ENCODE results near the gene TXNDC2. TPM values are rescaled to one million over a fixed set of nuclear protein-coding genes. Genes with fewer than 3 reads are reported as not detected.

Gene TXNDC2
- total RNA-seq, 1 experiment from 2014 or later = not detected

DNA sequence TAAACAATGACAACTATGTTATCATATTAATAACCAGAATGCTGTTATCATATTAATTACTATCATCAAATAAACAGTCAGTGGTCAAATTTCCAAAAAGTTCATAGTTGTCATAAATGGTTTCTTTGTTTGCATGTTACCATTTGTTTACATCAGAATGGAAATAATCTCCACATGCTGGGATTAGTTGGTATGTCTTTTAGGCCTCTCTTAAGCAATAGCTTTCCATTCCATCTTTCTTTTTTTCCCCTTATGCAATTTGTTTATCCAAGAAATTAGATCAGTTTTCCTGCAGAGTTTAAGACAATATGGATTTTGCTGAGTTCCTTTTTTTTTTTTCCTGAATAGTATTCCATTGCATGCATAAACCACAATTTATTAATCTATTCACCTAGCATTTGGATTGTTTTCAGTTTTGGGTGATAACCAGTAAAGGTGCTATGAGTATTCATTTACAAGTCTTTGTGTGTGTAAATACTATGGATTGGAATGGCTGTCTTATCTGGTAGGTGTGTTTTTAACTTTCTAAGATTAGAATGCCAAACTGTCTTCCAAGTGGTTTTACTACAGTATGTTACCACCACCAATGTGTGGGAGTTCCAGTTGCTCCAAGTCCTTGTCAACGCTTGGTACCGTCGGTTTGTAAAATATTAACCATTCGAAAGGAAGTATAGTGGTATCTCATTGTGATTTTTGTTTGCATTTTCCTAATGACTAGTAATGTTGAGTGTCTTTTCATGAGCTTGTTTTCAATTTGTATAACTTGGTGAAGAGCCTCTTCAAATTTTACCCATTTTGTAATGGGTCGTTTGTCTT lies 33.3 kb upstream of the TXNDC2 start:
- ChIA-PET CTCF (no interaction called here), POLR2A (interaction anchor here (0.7 kb wide), 1 partner anchor 17 kb away, joined by 3 read pairs; no protein-coding TSS in a partner anchor)
- BruUV-seq (replicated peaks) = no TSS peak
- TF ChIP-seq, protein P1, sequence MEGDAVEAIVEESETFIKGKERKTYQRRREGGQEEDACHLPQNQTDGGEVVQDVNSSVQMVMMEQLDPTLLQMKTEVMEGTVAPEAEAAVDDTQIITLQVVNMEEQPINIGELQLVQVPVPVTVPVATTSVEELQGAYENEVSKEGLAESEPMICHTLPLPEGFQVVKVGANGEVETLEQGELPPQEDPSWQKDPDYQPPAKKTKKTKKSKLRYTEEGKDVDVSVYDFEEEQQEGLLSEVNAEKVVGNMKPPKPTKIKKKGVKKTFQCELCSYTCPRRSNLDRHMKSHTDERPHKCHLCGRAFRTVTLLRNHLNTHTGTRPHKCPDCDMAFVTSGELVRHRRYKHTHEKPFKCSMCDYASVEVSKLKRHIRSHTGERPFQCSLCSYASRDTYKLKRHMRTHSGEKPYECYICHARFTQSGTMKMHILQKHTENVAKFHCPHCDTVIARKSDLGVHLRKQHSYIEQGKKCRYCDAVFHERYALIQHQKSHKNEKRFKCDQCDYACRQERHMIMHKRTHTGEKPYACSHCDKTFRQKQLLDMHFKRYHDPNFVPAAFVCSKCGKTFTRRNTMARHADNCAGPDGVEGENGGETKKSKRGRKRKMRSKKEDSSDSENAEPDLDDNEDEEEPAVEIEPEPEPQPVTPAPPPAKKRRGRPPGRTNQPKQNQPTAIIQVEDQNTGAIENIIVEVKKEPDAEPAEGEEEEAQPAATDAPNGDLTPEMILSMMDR (IDR thresholded peaks at IDR 0.05; ENCODE audit: insufficient read depth in 1 of 2, low read depth in 1 of 2, low read length in 1 of 2, severe bottlenecking in 1 of 2, unreplicated experiment in 1 of 2) = no peak
- Mint-ChIP-seq H3K27me3 (ENCODE audit: insufficient read depth, unreplicated experiment) (no peaks in the 10 kb centered on the region), H3K27ac (ENCODE audit: unreplicated experiment) (no peak overlapping the region), H3K4me1 (ENCODE audit: low read depth, unreplicated experiment) (peaks cover 10% of the 10 kb centered on the region), H3K4me3 (ENCODE audit: unreplicated experiment) (no peak overlapping the region), H3K9me3 (ENCODE audit: unreplicated experiment) (no peaks in the 10 kb centered on the region), H3K36me3 (ENCODE audit: insufficient read depth, unreplicated experiment) (peaks cover 7% of the 10 kb centered on the region)
- DNase-seq = no peak
- Histone ChIP-seq H3K9me3 (peaks cover 5% of the 10 kb centered on the region; the same call in 1 of the 2 replicates), H3K4me3 (ENCODE audit: low read depth, low read length) (no peak overlapping the region), H3K4me1 (no peaks in the 10 kb centered on the region), H3K27me3 (replicated peaks; ENCODE audit: control insufficient read depth, insufficient read depth, low read length) (no peaks in the 10 kb centered on the region), H3K36me3 (ENCODE audit: control insufficient read depth, insufficient read depth, low read length) (no peaks in the 10 kb centered on the region)
- intact Hi-C loops (cut with micrococcal nuclease; ENCODE audit: unreplicated experiment) = no loop called here

DNA sequence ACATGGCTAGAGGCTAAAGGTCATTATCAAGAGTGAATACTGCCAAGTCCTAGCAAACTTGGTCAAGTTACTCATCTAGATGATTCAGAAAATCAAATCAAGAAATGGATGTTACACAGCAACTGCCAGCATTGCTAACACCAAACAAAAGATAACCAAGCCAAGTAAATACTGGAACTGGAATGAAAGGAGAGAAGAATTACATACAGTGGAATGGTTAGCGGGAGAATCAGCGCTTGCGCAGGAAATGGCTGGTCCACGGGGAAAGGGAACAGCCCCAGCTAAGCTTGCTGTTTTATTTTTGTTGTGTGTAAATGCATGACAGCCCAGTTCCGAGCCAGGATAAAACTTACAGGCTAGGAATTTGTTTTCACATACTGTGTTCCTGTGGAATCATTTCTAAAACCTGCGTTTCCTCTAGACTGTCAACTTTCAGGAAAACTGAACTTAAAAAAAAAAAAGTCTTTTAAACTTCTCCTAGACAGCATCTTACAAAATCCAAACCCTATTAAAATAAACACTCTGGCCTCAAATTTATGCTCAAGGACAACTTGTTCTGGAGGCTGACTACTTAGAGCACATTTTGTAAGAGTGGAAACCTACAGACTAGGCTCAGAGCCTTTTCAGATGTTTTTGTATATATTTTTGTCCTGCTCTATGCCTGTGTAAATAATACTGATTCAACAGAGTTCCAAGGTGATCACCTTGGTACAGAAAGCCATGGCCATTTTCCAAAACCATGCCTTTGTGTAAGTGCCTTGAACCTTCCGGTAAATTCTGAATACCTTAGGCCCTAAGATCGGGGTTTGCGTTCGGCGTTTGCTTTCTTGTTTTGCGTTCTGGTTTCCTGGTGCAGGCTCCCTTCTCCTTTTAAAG lies 30.7 kb upstream of the TXNDC2 start:
- TF ChIP-seq, protein P1 (IDR thresholded peaks at IDR 0.05; ENCODE audit: insufficient read depth in 1 of 2, low read depth in 1 of 2, low read length in 1 of 2, severe bottlenecking in 1 of 2, unreplicated experiment in 1 of 2) = no peak
- Mint-ChIP-seq H3K27ac (ENCODE audit: unreplicated experiment) (no peak overlapping the region), H3K36me3 (ENCODE audit: insufficient read depth, unreplicated experiment) (no peaks in the 10 kb centered on the region), H3K9me3 (ENCODE audit: unreplicated experiment) (no peaks in the 10 kb centered on the region), H3K27me3 (ENCODE audit: insufficient read depth, unreplicated experiment) (no peaks in the 10 kb centered on the region), H3K4me1 (ENCODE audit: low read depth, unreplicated experiment) (peaks cover 1% of the 10 kb centered on the region), H3K4me3 (ENCODE audit: unreplicated experiment) (no peak overlapping the region)
- no peaks in the 10 kb centered on the region for H3K36me3 ChIP-seq (ENCODE audit: control insufficient read depth, insufficient read depth, low read length)
- H3K4me1 ChIP-seq = no peaks in the 10 kb centered on the region
- no peaks in the 10 kb centered on the region for H3K27me3 ChIP-seq (replicated peaks; ENCODE audit: control insufficient read depth, insufficient read depth, low read length)
- intact Hi-C loops (cut with micrococcal nuclease; ENCODE audit: unreplicated experiment) = no loop called here
- H3K4me3 ChIP-seq (ENCODE audit: low read depth, low read length) = no peak overlapping the region
- H3K9me3 ChIP-seq = peaks cover 5% of the 10 kb centered on the region; the same call in 1 of the 2 replicates
- no peak for DNase-seq
- no TSS peak for BruUV-seq (replicated peaks)
- ChIA-PET POLR2A (no interaction called here), CTCF (no interaction called here)

DNA sequence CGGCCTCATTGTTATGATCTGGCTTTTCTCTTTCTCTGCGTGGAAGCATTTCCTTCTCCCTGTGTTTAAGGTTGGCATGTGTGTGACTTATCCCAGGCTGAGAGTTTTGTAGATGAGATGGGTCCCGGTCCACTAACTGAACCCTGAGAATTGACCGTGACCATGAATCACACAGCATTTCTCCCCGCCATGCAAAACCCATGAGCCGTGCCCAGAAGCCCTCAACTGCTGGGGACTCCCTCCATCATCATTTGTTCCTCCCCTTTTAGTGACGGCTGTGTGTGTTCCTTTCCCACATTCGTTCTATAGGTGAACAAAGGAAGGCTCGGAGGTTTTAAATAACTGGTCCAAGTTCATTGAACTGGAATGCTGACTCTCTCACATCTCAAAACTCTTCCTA lies 30.1 kb upstream of the TXNDC2 start:
- Histone ChIP-seq H3K9me3 (peaks cover 5% of the 10 kb centered on the region; the same call in 1 of the 2 replicates), H3K27me3 (replicated peaks; ENCODE audit: control insufficient read depth, insufficient read depth, low read length) (no peaks in the 10 kb centered on the region), H3K4me3 (ENCODE audit: low read depth, low read length) (no peak overlapping the region), H3K36me3 (ENCODE audit: control insufficient read depth, insufficient read depth, low read length) (no peaks in the 10 kb centered on the region), H3K4me1 (no peaks in the 10 kb centered on the region)
- ChIA-PET POLR2A (no interaction called here), CTCF (no interaction called here)
- Mint-ChIP-seq H3K27ac (ENCODE audit: unreplicated experiment) (no peak overlapping the region), H3K4me1 (ENCODE audit: low read depth, unreplicated experiment) (no peaks in the 10 kb centered on the region), H3K4me3 (ENCODE audit: unreplicated experiment) (no peak overlapping the region), H3K9me3 (ENCODE audit: unreplicated experiment) (no peaks in the 10 kb centered on the region), H3K36me3 (ENCODE audit: insufficient read depth, unreplicated experiment) (no peaks in the 10 kb centered on the region), H3K27me3 (ENCODE audit: insufficient read depth, unreplicated experiment) (no peaks in the 10 kb centered on the region)
- DNase-seq = no peak
- TF ChIP-seq, protein P1 (IDR thresholded peaks at IDR 0.05; ENCODE audit: insufficient read depth in 1 of 2, low read depth in 1 of 2, low read length in 1 of 2, severe bottlenecking in 1 of 2, unreplicated experiment in 1 of 2) = no peak
- intact Hi-C loops (cut with micrococcal nuclease; ENCODE audit: unreplicated experiment) = no loop called here
- no TSS peak for BruUV-seq (replicated peaks)
